Stimulated activated CD8-positive, alpha-beta memory T cell treated with anti-CD3 and anti-CD28 coated beads, Interleukin-15, amount 100 ng/mL, for 4 hours (primary cell): ENCODE data around the gene REXO4.
"Not testable (repeated sequence)": the region's sequence is repeated elsewhere in the genome, so short reads cannot be mapped to it uniquely, and the experiment has no call there.

Experiments used
- DNase-seq, 2 donors: peaks; one replicate each; pipeline ENCODE4 v3.0.0-alpha.2; 2020; ENCODE audit warnings: low read depth in 2 of 2

Gene REXO4

DNA sequence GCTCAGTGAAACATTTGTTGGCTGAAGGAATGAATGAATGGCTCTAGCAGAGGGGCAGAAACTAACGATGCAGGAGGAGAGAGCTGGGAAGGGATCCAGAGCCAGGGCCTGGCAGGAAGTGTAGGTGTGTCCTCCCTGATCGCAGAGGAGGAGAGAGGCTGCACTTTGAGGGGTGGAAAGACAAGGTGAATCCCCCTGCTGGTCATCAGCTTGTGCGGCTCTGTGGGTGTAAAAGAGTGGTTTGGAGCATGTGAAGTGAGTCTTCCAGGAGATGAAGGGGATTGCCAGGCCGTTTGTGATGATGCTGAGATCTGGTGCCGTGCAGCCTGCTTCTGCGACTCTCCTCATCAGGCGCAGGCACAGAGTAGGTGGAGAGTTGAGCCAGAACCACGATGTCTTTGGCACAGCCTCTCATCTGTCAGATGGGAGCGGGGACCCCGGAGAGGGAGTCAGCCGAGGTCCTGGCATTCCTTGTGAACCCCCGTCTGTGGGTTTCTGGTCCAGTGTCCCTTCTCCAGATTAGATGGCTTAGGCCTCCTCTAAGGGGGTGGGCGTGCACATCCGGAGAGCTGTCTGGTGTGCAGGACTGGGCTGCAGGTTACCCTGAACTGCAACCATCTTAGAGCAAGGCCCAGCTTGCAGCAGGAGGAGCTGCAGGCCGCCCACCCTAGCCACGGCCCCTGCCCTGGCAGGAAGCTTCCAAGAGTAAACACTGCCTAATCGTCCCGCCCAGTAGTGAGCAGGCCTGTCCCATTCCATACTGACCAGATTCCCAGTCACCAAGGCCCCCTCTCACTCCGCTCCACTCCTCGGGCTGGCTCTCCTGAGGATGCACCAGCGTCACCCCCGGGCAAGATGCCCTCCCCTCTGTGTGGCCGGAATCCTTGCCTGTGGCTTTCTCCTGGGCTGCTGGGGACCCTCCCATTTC is 4.1 kb upstream of the REXO4 start, which contains the start of gene ADAMTS13:
Gene ADAMTS13 (plus strand): TSS at position 753 of the 928 bp plus-strand sequence. CDS start 77 bp downstream, at position 830.
- DNase-seq: no peak

GRCh38 chr9:133420392-133420827 is 2.6 kb upstream of the REXO4 start:
- no peak for DNase-seq

DNA sequence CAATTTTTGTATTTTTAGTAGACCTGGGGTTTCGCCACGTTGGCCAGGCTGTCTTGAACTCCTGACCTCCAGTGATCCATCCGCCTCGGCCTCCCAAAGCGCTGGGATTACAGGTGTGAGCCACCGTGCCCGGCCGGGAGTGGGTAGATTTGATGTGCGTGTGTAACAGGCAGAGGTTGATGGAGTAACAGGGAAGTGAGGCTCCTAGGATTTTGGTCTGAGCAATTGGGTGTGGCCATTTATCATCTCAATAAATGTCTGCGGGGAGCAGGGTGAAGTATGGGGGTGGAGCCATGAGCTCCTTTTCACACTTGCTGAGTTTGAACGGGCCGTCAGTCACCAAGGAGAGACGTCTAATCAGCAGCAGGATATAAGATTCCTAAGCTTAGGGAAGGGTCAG is 1.2 kb upstream of the REXO4 start:
- no peak for DNase-seq

GRCh38 chr9:133415170-133415569 is 2.6 kb downstream of the REXO4 start:
- no peak for DNase-seq

GRCh38 chr9:133408042-133408441 is 9.8 kb downstream of the REXO4 start:
- no peak for DNase-seq

- DNase-seq: peak; percentile 58 to 67
Measured at GRCh38 chr9:133406480-133407307, 11.1 kb downstream of the REXO4 start.

- DNase-seq: no peak
Measured at GRCh38 chr9:133405508-133406438, 12.0 kb downstream of the REXO4 start.

GRCh38 chr9:133404454-133405002 is 13.3 kb downstream of the REXO4 start:
- no peak for DNase-seq

DNA sequence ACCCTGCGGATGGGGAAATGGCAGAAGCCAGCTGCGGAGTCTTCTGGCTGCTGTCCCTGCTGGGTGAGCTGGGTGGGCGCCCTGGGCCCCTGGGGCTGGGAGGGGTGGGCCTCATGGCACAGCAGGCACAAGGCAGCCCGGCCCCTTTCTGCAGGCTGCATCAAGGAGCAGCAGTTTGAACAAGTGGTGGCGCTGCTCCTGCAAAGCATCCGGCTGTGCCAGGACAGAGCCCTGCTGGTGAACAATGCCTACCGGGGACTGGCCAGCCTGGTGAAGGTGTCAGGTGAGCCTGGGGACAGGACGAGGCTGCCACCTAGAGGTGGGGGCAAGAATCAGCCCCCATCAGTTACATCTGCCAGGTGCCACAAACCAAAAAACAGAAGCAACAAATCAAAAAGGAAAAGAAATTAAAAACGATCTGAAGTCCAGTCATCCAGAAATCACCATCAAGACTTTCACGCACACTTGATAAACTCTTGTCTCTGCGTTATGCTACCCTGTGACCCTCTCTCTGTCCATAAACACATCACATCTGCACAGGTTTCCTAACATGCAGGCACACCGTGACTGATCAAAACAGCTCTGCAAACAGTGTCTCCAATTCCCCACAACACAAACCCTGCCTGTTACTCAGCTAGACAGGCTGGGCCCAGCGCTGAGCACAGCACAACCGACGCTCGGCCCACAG is 13.9 kb downstream of the REXO4 start:
- DNase-seq: peak; percentile 19 to 25

- no peak for DNase-seq
Measured at GRCh38 chr9:133402689-133403088, 15.1 kb downstream of the REXO4 start.

DNA sequence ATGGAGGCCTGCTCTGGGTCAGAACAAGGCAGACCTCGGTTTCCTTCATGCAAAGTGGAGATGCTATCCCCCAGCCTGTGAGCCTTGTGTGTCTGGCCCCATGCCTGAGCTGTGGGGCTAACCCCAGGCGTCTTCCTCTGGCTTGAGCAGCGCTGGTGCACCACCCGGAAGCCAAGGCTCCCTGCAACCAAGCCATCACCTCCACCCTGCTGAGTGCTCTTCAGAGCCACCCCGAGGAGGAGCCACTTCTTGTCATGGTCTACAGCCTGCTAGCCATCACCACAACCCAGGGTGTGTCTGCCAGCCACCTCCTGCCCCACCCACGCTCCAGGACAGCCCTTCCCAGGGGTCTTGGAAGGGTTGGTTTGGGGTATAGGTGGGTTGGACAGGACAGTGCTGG is 16.2 kb downstream of the REXO4 start:
- no peak for DNase-seq

DNA sequence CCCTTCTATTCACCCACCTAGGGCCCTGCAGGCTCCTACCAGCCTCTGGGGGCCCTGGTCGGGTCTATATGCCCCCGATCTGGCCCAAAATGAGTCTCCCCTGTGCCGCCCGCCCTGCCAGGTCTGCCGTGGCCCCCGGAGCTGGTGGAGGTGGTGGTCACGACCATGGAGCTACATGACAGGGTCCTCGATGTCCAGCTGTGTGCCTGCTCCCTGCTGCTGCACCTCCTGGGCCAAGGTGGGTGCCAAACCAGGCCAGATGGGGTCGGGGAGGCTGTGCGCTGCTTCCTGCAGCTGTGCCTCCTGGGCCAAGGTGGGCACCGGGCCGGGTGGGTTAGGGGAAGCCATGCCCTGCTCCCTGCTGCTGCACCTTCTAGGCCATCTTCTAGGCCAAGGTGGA is 17.5 kb downstream of the REXO4 start:
- DNase-seq: no peak

GRCh38 chr9:133397895-133398294 is 19.9 kb downstream of the REXO4 start:
- no peak for DNase-seq

DNA sequence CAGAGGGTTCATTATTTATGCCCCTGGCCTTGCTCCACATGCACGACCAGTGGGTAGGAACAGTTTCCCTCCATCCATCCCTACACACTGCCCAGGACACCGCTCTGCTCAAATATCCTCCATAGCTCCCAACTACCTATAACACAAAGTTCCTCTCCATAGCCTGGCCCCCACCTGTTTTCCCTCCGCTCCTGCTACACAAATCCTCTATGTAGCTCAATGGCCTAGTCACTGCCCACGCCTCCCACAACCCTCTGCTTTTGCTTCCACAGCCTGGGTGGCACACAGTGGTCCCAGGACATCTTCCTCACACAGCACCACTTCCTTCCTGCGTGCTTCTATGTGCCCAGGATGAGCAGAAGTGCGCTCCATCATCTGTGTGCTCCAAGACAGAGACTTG is 20.4 kb downstream of the REXO4 start:
- no peak for DNase-seq

GRCh38 chr9:133396952-133397351 is 20.9 kb downstream of the REXO4 start:
- DNase-seq: no peak

GRCh38 chr9:133394687-133395271 is 23.0 kb downstream of the REXO4 start:
- no peak for DNase-seq

DNA sequence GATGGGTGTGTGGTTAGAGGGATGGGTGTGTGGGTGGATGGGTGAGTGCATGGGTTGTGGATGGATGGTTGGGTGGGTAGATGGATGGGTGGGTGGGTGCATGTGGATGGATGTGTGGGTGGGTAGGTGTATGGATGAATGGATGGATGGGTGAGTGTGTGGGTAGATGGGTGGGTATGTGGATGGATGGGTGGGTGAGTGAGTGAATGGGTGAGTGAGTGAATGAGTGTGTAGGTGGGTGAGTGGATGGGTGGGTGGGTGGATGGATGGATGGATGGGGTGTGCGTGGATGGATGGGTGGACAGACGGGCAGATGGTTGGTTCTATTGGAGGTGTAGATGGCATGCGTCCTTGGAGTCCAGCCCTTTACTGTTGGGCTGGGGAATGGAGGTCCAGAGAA is 24.4 kb downstream of the REXO4 start:
- DNase-seq: no peak

- not testable (repeated sequence) for DNase-seq
Measured at GRCh38 chr9:133392308-133392707, 25.5 kb downstream of the REXO4 start.

- DNase-seq: not testable (repeated sequence)
Measured at GRCh38 chr9:133391449-133391848, 26.4 kb downstream of the REXO4 start.

DNA sequence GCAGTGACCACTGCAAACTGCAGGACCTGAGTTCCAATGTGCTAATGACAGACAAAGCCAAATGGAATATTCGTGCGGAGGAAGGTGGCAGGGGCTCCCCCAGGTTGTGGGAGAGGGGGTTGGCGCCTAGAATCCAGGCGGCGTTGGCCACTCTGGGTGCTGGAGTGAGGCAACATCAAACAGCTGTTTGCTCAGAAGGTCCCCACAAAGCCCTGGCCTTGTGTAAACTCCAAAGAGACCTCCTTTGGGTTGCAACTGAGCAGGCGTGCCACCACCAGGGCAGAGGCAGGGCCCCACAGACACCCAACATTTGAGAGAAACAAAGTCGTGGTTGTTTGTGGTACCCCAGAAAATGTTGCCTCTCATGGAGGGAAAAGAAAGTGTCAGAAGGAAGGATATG is 27.1 kb downstream of the REXO4 start:
- DNase-seq: no peak
